Measurements from ENCODE around the gene COG2. TPM values are rescaled to one million over a fixed set of nuclear protein-coding genes. Genes with fewer than 3 reads are reported as not detected.

Gene COG2
- total and polyA plus RNA-seq, 2 of the 13 experiments (the other 11 are each of a cell fraction or from before 2014, with no cell fraction given) = 16.8 to 36.3 TPM

DNA sequence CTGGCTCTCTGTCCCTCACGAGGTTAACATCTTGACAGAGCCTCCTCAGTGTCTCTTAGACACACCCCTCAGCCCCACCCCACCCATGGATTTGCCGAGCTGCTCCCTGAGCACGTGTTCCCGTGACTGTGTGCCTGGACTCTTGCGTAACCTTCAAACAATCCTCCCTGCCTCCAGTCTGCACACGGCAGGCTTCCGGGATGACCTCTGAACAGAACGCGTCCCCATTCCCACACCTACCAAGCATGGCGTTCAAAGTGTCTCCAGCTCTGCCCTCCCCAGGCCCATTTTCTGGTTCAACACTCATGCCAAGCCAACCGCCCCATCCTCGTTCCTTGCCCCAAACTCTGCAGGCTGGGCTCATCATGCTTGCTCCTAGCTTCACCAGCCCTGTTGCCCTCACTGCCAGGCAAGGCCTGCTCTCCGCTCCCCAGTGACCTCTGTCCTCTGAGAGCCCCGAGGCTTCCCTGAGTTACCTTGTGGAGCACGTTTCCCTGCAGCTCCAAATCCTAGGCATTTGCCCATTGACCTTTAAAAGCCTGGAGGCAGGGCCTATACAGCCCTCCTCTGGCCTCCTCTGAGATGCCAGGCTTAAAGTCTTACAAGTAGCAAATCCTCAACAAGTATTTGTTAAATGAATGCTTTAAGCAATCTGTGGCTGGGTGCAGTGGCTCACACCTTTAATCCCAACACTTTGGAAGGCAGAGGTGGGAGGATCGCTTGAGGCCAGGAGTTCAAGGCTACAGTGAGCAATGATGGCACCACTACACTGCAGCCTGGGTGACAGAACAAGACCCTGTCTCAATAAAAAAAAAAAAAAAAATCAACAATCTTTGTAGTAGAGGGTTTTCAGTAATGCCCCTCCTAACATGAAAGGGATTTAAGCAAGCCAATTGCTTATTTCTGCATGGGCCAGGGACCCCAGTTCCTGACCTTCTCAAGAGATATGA, 66.6 kb downstream of the COG2 start (continued):
- TF ChIP-seq GPN1 (CRISPR knock-in tag; IDR thresholded peaks at IDR 0.05; ENCODE audit: borderline replicate concordance) = no peak
- TF ChIP-seq BATF2 (CRISPR knock-in tag; IDR thresholded peaks at IDR 0.05) = 0 out of 2 replicates have a peak, but pooled peaks have one; percentile 60
- TF ChIP-seq IRF2 (CRISPR knock-in tag; IDR thresholded peaks at IDR 0.05) = peak; percentile 98
- TF ChIP-seq XBP1 (CRISPR knock-in tag; IDR thresholded peaks at IDR 0.05) = no peak
- peak; percentile 94 for TF ChIP-seq REPIN1 (CRISPR knock-in tag; IDR thresholded peaks at IDR 0.05; ENCODE audit: borderline replicate concordance, low read depth)
- TF ChIP-seq ZFX (CRISPR knock-in tag; IDR thresholded peaks at IDR 0.05; ENCODE audit: low read depth) = peak; percentile 85
- TF ChIP-seq SOX13 (IDR thresholded peaks at IDR 0.05) = peak; percentile 89; the same call in 1 of the 2 replicates
- TF ChIP-seq SOX13 (CRISPR knock-in tag; conservative IDR thresholded peaks at IDR 0.05 in 1 of 2, IDR thresholded peaks at IDR 0.05 in 1 of 2) = peak in 1 of 2 experiments; percentile 93; a peak in 2 of 4 replicates
- 0 out of 2 replicates have a peak, but pooled peaks have one; percentile 48 for TF ChIP-seq REL (CRISPR knock-in tag; conservative IDR thresholded peaks at IDR 0.05)
- TF ChIP-seq ZNF574 (CRISPR knock-in tag; IDR thresholded peaks at IDR 0.05) = peak; percentile 85
- peak; percentile 94 for TF ChIP-seq ZGPAT (CRISPR knock-in tag; IDR thresholded peaks at IDR 0.05)
- no peak for TF ChIP-seq HNRNPH1 (optimal IDR thresholded peaks at IDR 0.05; ENCODE audit: low read depth, low read length)
- TF ChIP-seq PRPF4 (IDR thresholded peaks at IDR 0.05; ENCODE audit: low read depth, low read length, poor library complexity, severe bottlenecking) = no peak
- TF ChIP-seq ZNF282 (IDR thresholded peaks at IDR 0.05; ENCODE audit: partially characterized antibody) = no peak
- TF ChIP-seq ZNF331 (CRISPR knock-in tag; IDR thresholded peaks at IDR 0.05) = peak; percentile 87
- TF ChIP-seq CHD4 (IDR thresholded peaks at IDR 0.05; ENCODE audit: borderline replicate concordance, low read length) = no peak; the same call in 1 of the 2 replicates
- no peak for TF ChIP-seq ZNF768 (CRISPR knock-in tag; IDR thresholded peaks at IDR 0.05)
- TF ChIP-seq STAT5B (CRISPR knock-in tag; IDR thresholded peaks at IDR 0.05) = peak; percentile 81; the same call in 1 of the 2 replicates
- no peak for TF ChIP-seq SCMH1 (CRISPR knock-in tag; IDR thresholded peaks at IDR 0.05; ENCODE audit: borderline replicate concordance)
- TF ChIP-seq POLR2G (IDR thresholded peaks at IDR 0.05; ENCODE audit: low read depth, low read length) = peak; percentile 64
- TF ChIP-seq ZNF737 (CRISPR knock-in tag; IDR thresholded peaks at IDR 0.05; ENCODE audit: borderline replicate concordance) = peak; percentile 91; the same call in 1 of the 2 replicates
- 0 out of 2 replicates have a peak, but pooled peaks have one; percentile 58 for TF ChIP-seq ZNF713 (CRISPR knock-in tag; IDR thresholded peaks at IDR 0.05)
- TF ChIP-seq HDAC6 (IDR thresholded peaks at IDR 0.05; ENCODE audit: low read depth, low read length) = no peak
- no peak for TF ChIP-seq FOSL1 (CRISPR knock-in tag; IDR thresholded peaks at IDR 0.05; ENCODE audit: borderline replicate concordance)
